ENCODE measurements around the gene CIT.

- no peak for TF ChIP-seq CTCF (conservative IDR thresholded peaks at IDR 0.05; ENCODE audit: low read depth, low read length)
- TF ChIP-seq EZH2 (IDR thresholded peaks at IDR 0.05; ENCODE audit: low read length, unreplicated experiment) = no peak
- TF ChIP-seq EZH2phosphoT487 (IDR thresholded peaks at IDR 0.05; ENCODE audit: borderline replicate concordance, low read length) = no peak
Observed at GRCh38 chr12:119828300-119828699, 48.8 kb downstream of the CIT start.
